ENCODE measurements around the gene AFAP1.
A peak's percentile ranks its signal among the peaks of the same experiment; 100 is the strongest.

The AFAP1 gene

DNA sequence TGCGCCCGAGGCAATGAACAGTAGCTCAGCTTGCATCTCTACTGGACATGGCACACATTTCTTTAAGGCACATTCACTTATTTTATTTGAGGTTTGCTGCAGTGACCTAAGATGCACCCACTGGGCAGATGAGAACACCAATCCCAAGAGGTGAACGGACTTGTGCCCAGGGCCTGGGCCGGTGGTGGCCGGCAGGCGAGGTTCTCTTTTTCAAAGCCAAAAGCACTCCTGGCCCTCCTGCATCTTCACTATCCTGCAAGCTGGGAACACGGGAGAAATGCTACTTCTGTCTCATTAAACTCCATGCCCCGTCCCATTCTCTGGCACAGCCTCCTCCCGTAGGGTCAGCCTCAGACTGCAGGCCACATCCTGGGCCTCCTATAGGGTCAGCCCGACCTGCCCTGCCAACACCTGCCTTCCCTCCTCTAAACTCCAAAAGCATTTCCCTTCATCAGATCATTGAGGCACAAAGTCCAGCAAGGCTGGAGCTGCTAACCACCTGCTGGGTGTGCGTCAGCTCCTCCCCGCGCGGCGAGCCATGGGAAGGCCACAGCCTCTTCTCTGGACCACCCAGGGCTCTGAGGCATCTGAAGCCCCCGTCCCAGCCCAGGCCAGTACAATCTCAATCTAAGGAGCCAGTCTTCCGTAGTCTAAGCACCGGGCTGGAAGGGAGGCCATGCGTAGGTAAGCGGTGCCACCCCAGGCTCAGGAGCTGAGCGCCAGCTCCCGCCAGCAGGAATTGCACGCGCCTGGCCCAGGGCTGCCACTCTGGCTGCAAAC lies 166.1 kb downstream of the AFAP1 start:
- in situ Hi-C loops (cut with HindIII; ENCODE audit: low pct_unique_long_range_greater_than_20kb, low sequenced_read_pairs), result no loop called here

DNA sequence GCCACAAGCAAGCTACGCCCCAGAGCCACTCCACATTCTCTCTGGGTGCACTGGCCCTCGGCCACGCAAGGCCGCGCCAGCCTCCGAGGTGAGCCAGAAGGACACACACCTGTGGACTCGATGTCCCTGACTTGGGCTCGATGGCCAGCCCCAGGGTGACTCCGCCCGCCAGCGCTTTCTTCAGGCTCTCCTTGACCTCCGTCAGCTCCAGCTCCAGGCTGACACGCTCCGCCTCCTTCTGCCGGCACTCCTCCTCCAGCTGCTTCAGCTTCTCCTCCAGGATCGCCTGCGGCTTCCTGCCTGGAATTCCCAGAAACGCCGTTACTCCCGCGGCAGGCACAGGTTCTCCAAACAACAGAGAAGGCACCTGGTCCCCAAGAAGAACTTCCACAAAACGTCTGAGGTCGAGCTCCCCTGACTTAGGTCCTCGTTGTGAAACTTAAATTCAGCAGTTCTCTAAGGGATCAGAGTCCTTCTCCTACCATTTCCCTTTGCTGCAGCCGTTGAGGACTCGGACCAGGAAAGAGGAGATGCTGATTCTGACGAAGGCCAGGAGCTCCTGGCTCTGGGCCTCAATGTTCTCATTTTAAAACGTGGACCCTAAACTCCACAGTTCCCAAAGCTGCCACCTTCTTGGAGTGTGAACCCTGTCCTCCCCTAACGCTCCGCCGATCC lies 166.8 kb downstream of the AFAP1 start:
- no peak for TF ChIP-seq JUND (IDR thresholded peaks at IDR 0.05; ENCODE audit: low read depth)
- no peak for DNase-seq (ENCODE audit: low read depth in 1 of 2, low spot score in 1 of 2)
- in situ Hi-C loops (cut with HindIII; ENCODE audit: low pct_unique_long_range_greater_than_20kb, low sequenced_read_pairs), result no loop called here

More for the DNA sequence above, 166.1 kb downstream of the AFAP1 start:
- DNase-seq (ENCODE audit: low read depth in 1 of 2, low spot score in 1 of 2), result no peak
- TF ChIP-seq JUND (IDR thresholded peaks at IDR 0.05; ENCODE audit: low read depth), result no peak

DNA sequence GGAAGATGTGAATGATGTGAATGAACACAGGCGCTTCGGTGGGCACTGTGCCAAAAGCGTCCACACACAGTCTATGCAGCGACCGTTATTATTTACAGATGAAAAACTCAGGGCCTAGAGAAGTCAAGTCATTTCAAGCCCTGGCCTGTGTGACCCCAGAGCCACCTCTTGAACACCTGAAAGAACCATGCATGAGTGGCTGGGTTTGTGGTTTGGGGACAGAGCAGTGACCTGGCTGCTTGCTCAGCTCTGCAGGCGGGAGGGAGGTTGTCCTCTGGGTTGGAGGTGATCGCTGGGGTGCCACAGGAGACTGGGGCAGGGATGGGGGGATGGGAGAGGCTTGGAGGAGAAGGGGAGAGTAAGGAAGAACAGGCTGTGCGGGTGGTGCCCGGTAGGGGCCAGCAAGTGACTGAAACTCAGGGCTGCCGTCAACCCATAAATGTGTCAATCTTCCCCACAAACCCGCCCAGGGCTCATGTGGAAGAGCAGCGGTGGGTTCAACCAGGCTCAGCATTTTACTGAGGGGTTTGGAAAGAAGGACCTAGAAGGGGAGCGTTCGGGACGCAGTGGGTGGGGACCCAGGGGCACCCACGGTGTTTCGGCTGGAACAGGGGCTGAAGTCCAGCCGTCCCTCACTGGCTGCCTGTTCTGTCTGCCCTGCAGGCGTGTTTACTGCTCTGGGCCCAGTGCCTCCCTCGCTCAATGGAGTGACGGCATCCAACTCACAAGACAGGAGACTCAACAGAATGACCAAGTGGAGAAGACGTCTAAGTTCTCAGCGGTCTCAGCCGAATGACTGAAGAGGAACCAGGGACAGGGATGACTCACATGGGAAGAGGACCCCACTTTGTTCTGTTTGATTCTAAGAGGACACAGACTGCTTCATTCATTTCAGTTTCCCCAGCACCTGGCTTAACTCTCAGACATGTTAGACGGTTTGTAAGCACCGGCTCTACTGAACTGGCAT lies 167.8 kb downstream of the AFAP1 start:
- no peak for DNase-seq (ENCODE audit: low read depth in 1 of 2, low spot score in 1 of 2)
- in situ Hi-C loops (cut with HindIII; ENCODE audit: low pct_unique_long_range_greater_than_20kb, low sequenced_read_pairs), result no loop called here
- no peak for TF ChIP-seq JUND (IDR thresholded peaks at IDR 0.05; ENCODE audit: low read depth)

DNA sequence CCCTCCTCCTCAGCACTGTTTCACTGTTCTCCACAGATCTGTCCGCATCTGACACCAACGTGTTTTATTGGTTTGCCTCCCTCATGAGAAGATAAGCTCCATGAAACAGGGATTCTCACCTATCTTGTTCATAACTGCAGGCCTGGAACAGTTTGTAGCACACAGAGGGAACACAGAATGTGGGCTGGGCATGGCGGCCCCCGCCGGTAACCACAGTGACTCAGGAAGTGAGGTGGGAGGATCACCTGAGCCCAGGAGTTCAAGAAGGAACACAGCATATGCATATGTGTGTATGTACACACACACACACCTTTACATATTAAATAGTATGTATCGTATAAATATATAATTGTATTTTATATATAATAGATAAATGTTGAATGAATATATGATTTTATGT lies 168.6 kb downstream of the AFAP1 start:
- no peak for TF ChIP-seq JUND (IDR thresholded peaks at IDR 0.05; ENCODE audit: low read depth)
- no peak for DNase-seq (ENCODE audit: low read depth in 1 of 2, low spot score in 1 of 2)
- in situ Hi-C loops (cut with HindIII; ENCODE audit: low pct_unique_long_range_greater_than_20kb, low sequenced_read_pairs), result no loop called here

DNA sequence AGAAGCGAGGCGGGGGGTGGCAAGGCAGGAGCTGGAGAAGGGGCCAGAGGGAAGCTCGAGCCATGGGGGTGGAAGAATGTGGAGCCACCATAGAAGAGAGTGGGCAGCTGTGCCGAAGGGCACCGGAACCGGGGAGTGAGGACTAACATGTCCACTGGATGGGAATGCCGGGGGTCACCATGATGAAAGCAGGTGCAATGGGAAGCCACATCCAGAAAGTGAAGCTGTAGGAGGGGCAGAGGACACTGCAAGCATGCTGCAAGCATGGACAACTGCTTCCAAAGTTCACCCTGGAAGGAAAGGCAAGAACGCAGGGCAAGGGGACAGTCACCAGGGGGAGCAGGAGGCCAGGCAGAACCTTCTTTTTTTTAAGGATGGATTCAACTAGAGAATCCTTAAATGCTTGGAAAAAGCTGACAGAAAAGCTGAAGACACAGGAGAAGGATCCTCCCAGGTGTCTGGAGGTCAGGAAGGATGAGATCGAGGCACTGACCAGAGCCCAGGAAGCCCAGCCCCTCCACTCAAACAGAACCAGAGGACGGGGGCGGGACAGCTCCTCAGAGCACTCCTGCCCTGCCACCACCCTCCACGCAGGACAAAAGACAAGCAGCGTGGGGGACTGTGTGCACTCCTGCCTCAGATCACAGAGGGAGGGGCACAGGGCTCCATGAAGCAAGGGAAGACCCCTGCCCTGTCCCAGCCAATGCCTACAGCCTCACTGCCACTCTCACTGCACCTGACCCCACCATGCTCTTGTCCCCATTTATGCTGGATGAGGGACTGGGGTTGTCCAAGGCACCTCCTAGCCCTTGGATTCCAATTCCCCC lies 169.2 kb downstream of the AFAP1 start:
- peak; percentile 42 to 59 for DNase-seq (ENCODE audit: low read depth in 1 of 2, low spot score in 1 of 2)

DNA sequence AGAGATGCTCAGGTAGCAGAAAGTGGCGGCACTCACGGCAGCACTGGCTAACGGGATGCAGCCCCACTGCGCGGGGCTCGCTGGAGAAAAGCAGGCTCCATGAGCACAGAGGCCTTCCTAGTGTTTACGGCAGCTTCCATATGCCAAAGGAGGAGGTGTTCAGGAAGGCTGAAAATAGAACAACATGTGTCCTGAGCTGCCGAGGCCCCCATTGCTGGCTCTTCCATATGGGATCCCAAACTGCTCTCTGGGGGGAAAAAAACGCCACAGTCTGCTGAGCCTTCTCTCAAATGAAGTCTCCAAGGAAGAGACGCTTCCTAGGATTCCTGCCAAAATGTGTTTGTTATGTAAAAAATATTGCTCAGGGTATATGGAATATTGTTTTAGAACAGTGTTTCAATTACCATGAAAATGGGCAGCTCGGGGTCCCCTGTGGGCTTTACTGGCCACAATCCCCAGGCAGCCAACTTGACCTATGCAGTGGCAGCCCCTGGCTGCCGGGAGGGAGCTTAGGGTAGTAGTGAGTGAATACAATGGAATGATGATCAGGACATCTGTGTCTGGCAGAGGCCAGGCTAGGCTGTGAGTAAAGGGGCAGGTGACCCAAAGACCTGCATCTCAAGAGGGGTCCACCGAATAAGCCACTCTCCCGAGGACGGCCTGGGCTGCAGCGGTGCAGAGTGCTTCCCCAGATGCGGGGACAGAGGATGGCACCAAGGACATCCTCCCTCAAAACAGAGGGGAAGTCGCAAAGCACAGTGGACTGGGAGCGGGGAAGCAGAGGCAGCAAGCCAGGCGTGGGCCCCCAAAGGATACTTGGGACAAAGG lies 170.1 kb downstream of the AFAP1 start:
- in situ Hi-C loops (cut with HindIII; ENCODE audit: low pct_unique_long_range_greater_than_20kb, low sequenced_read_pairs), result no loop called here
- no peak for TF ChIP-seq JUND (IDR thresholded peaks at IDR 0.05; ENCODE audit: low read depth)
- no peak for DNase-seq (ENCODE audit: low read depth in 1 of 2, low spot score in 1 of 2)

More for the DNA sequence above, 169.2 kb downstream of the AFAP1 start:
- in situ Hi-C loops (cut with HindIII; ENCODE audit: low pct_unique_long_range_greater_than_20kb, low sequenced_read_pairs), result no loop called here
- no peak for TF ChIP-seq JUND (IDR thresholded peaks at IDR 0.05; ENCODE audit: low read depth)

DNA sequence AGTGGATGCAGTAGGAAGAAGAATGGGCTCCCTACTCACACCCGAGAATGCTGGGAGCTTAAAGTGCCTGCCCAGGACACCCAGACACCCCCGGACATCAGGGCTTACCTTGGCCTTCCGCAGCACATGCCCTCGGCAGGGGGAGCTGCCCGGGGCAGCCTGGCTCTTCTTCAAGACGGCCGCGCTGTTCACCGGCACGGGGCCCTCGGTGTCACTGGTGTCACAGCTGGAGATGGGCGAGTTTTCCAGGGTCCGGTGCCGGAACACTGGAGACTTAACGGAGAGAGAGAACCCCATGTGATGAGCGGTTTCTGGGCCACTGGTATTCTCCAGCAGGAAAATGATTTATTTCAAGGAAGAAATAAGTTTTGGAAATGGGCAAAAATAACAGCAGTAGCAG lies 170.9 kb downstream of the AFAP1 start:
- in situ Hi-C loops (cut with HindIII; ENCODE audit: low pct_unique_long_range_greater_than_20kb, low sequenced_read_pairs), result no loop called here
- TF ChIP-seq JUND (IDR thresholded peaks at IDR 0.05; ENCODE audit: low read depth), result no peak
- no peak for DNase-seq (ENCODE audit: low read depth in 1 of 2, low spot score in 1 of 2)

DNA sequence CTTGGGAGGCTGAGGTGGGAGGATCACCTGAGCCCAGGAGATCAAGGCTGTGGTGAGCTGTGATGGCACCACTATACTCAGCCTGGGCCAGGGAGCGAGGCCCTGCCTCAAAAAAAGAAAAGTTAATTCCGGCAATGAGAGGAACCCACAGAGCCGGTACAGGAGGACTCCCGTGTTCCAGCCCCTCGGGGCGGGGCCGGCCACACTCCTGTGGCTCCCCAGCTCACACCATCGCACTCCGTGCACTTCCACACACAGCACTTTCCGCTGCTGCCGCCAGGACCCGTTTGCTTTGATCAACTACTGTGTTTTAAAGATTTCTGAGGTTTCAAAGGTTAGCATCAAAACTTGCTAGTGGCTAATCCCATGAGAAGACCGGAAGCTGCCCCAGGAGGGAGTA lies 171.7 kb downstream of the AFAP1 start:
- no peak for TF ChIP-seq JUND (IDR thresholded peaks at IDR 0.05; ENCODE audit: low read depth)
- no peak for DNase-seq (ENCODE audit: low read depth in 1 of 2, low spot score in 1 of 2)
- in situ Hi-C loops (cut with HindIII; ENCODE audit: low pct_unique_long_range_greater_than_20kb, low sequenced_read_pairs), result no loop called here

DNA sequence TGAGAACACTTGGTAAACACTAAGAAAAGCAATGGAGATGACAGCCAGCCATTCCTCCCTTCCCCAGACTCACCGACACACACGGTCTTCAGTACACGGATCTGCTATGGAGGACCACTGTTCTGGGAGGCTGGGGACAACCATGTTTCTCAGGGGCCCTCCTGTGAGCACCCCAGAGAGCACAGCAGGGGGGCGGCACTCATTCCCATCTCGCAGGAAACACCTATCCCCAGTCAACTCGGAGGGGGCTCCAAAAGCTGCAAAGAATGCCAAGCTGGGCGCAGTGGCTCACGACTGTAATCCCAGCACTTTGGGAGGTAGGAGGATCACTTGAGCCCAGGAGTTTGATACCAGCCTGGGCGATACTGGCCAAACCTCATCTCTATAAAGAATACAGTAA lies 172.1 kb downstream of the AFAP1 start:
- no peak for DNase-seq (ENCODE audit: low read depth in 1 of 2, low spot score in 1 of 2)
- in situ Hi-C loops (cut with HindIII; ENCODE audit: low pct_unique_long_range_greater_than_20kb, low sequenced_read_pairs), result no loop called here
- TF ChIP-seq JUND (IDR thresholded peaks at IDR 0.05; ENCODE audit: low read depth), result no peak

DNA sequence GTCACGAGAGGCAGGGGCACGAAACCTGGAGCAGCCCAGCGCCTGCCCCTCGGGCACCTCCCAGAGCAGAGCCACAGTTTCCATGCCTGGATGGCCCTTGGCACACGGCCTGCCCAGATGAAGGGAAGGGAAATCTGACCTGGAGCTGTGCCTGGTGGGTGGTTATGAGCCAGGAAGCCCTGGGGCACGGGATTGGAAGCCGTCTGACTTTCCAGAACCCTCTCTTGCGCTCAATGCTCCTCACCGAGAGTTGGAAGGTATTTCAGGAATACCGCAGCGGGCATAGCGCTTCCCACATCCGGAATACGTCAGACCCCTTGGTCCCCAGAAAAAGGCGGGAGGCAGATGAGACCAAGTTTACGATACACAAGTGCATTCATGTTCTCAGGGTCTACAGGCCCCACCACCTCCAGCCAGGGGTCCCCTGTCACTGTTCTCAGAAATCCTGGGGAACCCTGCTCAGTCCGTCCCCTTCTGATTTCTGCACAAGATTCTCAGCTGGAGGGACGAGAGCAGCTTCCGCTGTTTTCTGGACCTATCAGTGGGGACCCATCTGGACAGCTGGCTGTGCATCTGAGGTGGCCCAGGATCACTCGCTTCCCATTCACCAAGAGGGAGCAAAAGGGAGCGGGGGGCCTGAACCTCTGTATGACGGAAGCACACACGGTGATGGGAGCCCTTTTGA lies 172.9 kb downstream of the AFAP1 start:
- no peak for TF ChIP-seq JUND (IDR thresholded peaks at IDR 0.05; ENCODE audit: low read depth)
- DNase-seq (ENCODE audit: low read depth in 1 of 2, low spot score in 1 of 2), result no peak
- in situ Hi-C loops (cut with HindIII; ENCODE audit: low pct_unique_long_range_greater_than_20kb, low sequenced_read_pairs), result no loop called here

DNA sequence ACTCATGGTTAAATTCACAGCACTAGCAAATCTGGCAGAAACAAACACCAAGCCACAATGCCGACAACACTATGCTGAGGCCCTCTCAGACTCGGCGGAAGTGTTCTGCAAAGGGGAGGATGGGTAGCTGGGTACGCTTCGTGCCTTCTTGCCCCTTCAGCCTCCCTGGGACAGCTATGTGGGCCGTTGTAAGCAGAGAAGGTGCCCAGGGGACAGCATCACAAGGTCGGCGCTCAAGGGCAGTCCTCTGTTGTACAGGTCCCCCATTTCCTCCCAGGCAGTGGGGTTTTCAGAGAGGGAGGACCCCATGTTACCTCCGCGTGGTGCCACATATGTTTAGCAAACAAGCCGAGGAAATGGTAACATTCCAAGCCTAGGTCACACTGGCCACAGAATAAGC lies 173.6 kb downstream of the AFAP1 start:
- in situ Hi-C loops (cut with HindIII; ENCODE audit: low pct_unique_long_range_greater_than_20kb, low sequenced_read_pairs), result no loop called here
- TF ChIP-seq JUND (IDR thresholded peaks at IDR 0.05; ENCODE audit: low read depth), result no peak
- DNase-seq (ENCODE audit: low read depth in 1 of 2, low spot score in 1 of 2), result no peak

All from T47D (cell line).